GM12891 (cell line): Measurements from ENCODE around the gene UBAP2L.
"Not testable (repeated sequence)": the region's sequence is repeated elsewhere in the genome, so short reads cannot be mapped to it uniquely, and the experiment has no call there.

Source experiments
- DNase-seq: peaks from one replicate; pipeline ENCODE4 v3.0.0; 2011; ENCODE audit warnings: low spot score; ENCODE audit not compliant: insufficient read length
- FAIRE-seq: peaks from 2 replicates; lab custom pipeline; 2011; peaks lifted over from hg19 to GRCh38; lab: Jason Lieb, UNC
- PAX5 ChIP-seq: IDR thresholded peaks from 2 replicates; pipeline ENCODE4 v1.6.1; 2011; ENCODE audit warnings: low read length, moderate library complexity, mild to moderate bottlenecking; ENCODE audit not compliant: insufficient read depth, severe bottlenecking
- POLR2A ChIP-seq: IDR thresholded peaks from 2 replicates; pipeline ENCODE4 v1.6.1; 2011; ENCODE audit warnings: low read depth, low read length, control low read depth
- POLR2AphosphoS5 ChIP-seq: IDR thresholded peaks from 2 replicates; pipeline ENCODE4 v1.6.1; 2011; ENCODE audit warnings: low read depth, low read length, control low read depth
- POU2F2 ChIP-seq: IDR thresholded peaks from 2 replicates; pipeline ENCODE4 v1.6.1; 2011; ENCODE audit warnings: low read depth, mild to moderate bottlenecking, control low read depth, low read length, moderate library complexity
- SPI1 ChIP-seq: IDR thresholded peaks from 2 replicates; pipeline ENCODE4 v1.6.1; 2011; ENCODE audit warnings: low read depth, low read length, control low read depth
- TAF1 ChIP-seq: IDR thresholded peaks from 2 replicates; pipeline ENCODE4 v1.6.1; 2011; ENCODE audit warnings: low read depth, low read length, control low read depth

The UBAP2L gene

DNA sequence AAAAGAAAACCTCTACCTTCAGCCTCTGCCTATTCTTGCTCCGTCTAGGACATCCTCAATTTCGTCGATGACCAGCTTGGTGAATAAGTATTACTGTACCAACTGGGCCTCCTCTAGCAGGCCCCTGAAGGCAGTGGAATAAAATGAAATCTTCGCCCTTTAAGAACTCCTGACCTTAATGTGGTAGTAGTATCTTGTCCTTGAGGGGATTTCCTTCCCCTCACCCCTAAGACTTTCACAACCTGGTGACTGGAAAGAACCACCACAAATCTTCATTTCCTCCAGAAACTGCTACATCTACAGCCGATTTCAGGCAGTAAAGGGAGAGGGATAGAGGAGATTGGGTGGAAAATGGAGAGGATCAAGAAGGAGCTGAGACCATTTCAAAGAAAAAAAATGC is 50.1 kb downstream of the UBAP2L start:
- no peak for DNase-seq
- TF ChIP-seq POU2F2 (no peak), TAF1 (no peak), SPI1 (0 out of 2 replicates have a peak, but pooled peaks have one; percentile 37)
- FAIRE-seq, result no peak

DNA sequence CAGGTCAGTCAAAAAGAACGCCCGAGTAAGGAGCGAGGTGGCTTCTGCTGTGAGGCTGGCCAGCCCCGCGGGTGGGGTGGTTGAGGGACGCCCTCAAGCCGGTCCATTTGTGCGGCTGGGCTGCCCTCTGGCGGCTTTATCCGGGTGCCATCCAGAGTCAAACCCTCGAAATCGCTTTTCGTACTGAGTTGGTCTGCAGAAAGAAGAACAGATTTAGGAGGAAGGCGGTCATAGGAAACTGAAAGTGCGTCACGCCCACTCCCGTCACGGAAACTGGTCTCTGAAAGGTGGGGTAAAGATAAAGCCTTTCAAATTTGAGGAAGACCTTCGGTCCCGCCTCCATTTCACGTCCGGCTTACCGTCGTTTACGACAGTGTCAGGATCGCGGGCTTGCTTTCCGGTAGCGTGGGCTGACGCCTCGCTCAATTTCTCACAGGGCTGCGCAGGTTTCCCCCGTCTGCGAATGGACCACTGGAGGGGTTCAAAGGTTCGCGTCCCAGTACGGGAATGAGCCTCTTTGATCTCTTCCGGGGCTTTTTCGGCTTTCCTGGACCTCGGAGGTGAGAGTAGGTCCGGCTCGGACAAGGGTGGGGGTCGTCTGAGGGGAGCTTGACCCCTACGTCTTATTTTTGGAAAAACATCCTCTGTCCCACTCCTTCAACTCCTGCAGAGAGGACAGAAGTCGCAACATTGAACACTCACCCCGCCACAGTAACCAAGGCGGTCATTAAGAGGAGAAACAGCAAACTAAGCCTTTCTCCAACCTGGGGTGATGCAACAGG is 51.7 kb downstream of the UBAP2L start, which contains the start of gene HAX1:
TSS of gene HAX1 (plus strand) at position 413 of the 782 bp plus-strand sequence. CDS start at position 508, 95 bp downstream.
- TF ChIP-seq TAF1, result peak; percentile 93
- peak; percentile 79 for TF ChIP-seq SPI1
- peak; percentile 67; the same call in 1 of the 2 replicates for TF ChIP-seq POU2F2
- TF ChIP-seq POLR2A, result peak; percentile 82
- peak; percentile 77 for TF ChIP-seq POLR2AphosphoS5
- peak; percentile 66 for TF ChIP-seq PAX5
- peak; percentile 75 for DNase-seq
- peak; percentile 98 for FAIRE-seq

GRCh38 chr1:154272999-154273563 is 52.3 kb downstream of the UBAP2L start:
- FAIRE-seq (no peak), DNase-seq (no peak)
- TF ChIP-seq PAX5 (no peak), POLR2A (no peak), POU2F2 (no peak), SPI1 (no peak), TAF1 (no peak), POLR2AphosphoS5 (no peak)

- DNase-seq, result no peak
- no peak for FAIRE-seq
- TF ChIP-seq POLR2AphosphoS5 (no peak), POU2F2 (no peak), TAF1 (no peak), POLR2A (no peak), PAX5 (no peak), SPI1 (no peak)
Measured at GRCh38 chr1:154276797-154277196, 56.0 kb downstream of the UBAP2L start.

GRCh38 chr1:154287591-154287990 is 66.8 kb downstream of the UBAP2L start:
- FAIRE-seq, DNase-seq: not testable (repeated sequence)

GRCh38 chr1:154288661-154289060 is 67.9 kb downstream of the UBAP2L start:
- FAIRE-seq (no peak), DNase-seq (no peak)
- TF ChIP-seq POLR2A (no peak), POLR2AphosphoS5 (no peak), PAX5 (no peak), TAF1 (no peak), POU2F2 (no peak), SPI1 (no peak)

DNA sequence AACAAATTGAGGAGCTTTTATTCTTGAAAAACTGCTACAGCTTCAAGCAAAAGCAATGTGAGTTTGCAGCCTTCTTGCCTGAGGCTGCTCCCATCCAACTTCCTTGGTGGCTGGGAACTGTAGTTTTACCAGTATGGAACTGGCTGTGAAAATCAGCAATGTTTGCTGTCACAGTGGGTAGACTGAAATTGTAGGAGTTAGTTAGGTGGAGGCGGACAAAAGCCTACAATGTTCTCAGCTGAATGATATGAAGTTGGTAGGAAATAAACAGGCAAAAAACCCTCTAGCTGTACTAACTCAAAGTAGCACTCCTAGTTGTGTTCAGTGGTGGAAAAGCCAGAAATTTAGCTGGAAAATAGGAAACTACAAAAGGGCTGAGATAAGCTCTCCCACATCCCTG is 70.2 kb downstream of the UBAP2L start:
- DNase-seq (no peak), FAIRE-seq (no peak)
- no peak for TF ChIP-seq POLR2A
- TF ChIP-seq SPI1, result no peak
- no peak for TF ChIP-seq PAX5
- TF ChIP-seq POU2F2, result no peak
- no peak for TF ChIP-seq TAF1
- no peak for TF ChIP-seq POLR2AphosphoS5

DNA sequence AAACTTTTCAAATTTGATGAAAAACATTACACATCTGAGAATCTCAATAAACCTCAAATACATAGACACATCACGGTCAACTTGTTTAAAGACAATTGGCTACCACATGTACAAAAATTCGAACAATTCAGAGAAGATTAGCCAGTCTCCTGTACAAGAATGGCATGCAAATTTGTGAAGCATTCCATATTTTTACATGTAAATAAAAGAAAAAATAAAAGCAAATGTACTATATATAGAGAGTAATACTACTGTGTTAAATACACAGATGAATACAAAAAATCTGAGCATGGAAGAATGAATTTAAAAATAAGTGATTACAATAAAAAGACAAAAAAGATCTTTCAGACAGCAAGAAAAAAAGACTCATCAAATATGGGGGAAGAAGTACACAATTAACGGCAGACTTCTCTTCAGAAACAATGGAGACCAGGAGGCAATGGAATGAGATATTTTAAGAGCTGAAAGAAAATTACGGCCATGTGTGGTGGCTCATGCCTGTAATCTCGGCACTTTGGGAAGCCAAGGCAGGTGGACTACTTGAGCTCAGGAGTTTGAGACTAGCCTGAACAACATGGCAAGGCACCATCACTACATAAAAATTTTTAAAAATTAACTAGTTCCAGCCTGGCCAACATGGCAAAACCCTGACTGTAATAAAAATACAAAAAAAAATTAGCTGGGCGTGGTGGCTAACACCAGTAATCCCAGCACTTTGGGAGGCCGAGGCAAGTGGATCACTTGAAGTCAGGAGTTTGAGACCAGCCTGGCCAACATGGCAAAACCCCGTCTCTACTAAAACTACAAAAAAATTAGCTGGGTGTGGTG is 74.9 kb downstream of the UBAP2L start:
- no peak for FAIRE-seq

GRCh38 chr1:154301582-154301981 is 80.8 kb downstream of the UBAP2L start:
- no peak for TF ChIP-seq TAF1
- TF ChIP-seq POLR2AphosphoS5, result no peak
- no peak for TF ChIP-seq SPI1
- TF ChIP-seq POU2F2, result no peak
- TF ChIP-seq PAX5, result no peak
- no peak for TF ChIP-seq POLR2A
- FAIRE-seq (no peak), DNase-seq (no peak)

More for the DNA sequence above, 74.9 kb downstream of the UBAP2L start:
- TF ChIP-seq POU2F2 (no peak), SPI1 (no peak), POLR2A (no peak), TAF1 (no peak), PAX5 (no peak), POLR2AphosphoS5 (no peak)
- DNase-seq, result no peak
